GM12801 (cell line): ENCODE results near the gene DDX24.

ENCODE experiments used
- CTCF ChIP-seq: IDR thresholded peaks from one replicate; pipeline ENCODE4 v1.5.1; 2011; ENCODE audit warnings: control low read depth; ENCODE audit not compliant: insufficient read length; ENCODE audit errors: extremely low read depth

The DDX24 gene

GRCh38 chr14:94077823-94078222 lies 3.2 kb downstream of the DDX24 start:
- no peak for TF ChIP-seq CTCF

GRCh38 chr14:94077111-94077821 lies 3.7 kb downstream of the DDX24 start:
- no peak for TF ChIP-seq CTCF

GRCh38 chr14:94075008-94075407 lies 6.0 kb downstream of the DDX24 start:
- no peak for TF ChIP-seq CTCF

GRCh38 chr14:94074534-94074933 lies 6.5 kb downstream of the DDX24 start:
- no peak for TF ChIP-seq CTCF

- TF ChIP-seq CTCF, result no peak
These were observed 14.8 kb downstream of the DDX24 start for GRCh38 chr14:94066089-94066676.

GRCh38 chr14:94062344-94062940 lies 18.6 kb downstream of the DDX24 start:
- TF ChIP-seq CTCF, result no peak

GRCh38 chr14:94059998-94060397 lies 21.0 kb downstream of the DDX24 start:
- no peak for TF ChIP-seq CTCF
